KMS-11 (cell line): ENCODE data around the gene SYTL3.
A peak's percentile ranks its signal among the peaks of the same experiment; 100 is the strongest.

Experiments
- H2AFZ ChIP-seq: fragments of 200-600 bp; sonication (generic); 2 replicates; pipeline ENCODE4 v1.6.1; 2016; ENCODE audit warnings: antibody characterized with exemption, mixed run types, low read depth
- H3K27ac ChIP-seq: fragments of 200-600 bp; sonication (generic); 2 replicates; pipeline ENCODE4 v1.6.1; 2016; ENCODE audit warnings: mild to moderate bottlenecking, mixed run types
- H3K27me3 ChIP-seq: fragments of 200-600 bp; sonication (generic); 2 replicates; pipeline ENCODE4 v1.6.1; 2017; ENCODE audit warnings: mild to moderate bottlenecking, low read depth, mixed run types, moderate library complexity; ENCODE audit not compliant: insufficient read depth
- H3K36me3 ChIP-seq: fragments of 200-600 bp; sonication (generic); 2 replicates; pipeline ENCODE4 v1.6.1; 2017; ENCODE audit warnings: mild to moderate bottlenecking, mixed run types; ENCODE audit not compliant: insufficient read depth
- H3K4me1 ChIP-seq: fragments of 200-600 bp; sonication (generic); 2 replicates; pipeline ENCODE4 v1.6.1; 2016; ENCODE audit warnings: mild to moderate bottlenecking, low read depth, mixed run types; ENCODE audit not compliant: poor library complexity, severe bottlenecking
- H3K4me2 ChIP-seq: fragments of 200-600 bp; sonication (generic); 2 replicates; pipeline ENCODE4 v1.7.0; 2016; ENCODE audit warnings: mild to moderate bottlenecking, mixed run types
- H3K4me3 ChIP-seq: fragments of 200-600 bp; sonication (generic); IDR thresholded peaks from 2 replicates; pipeline ENCODE4 v1.6.1; 2017; ENCODE audit warnings: low read depth, low read length, mixed read lengths; ENCODE audit not compliant: insufficient read depth
- H3K79me2 ChIP-seq: fragments of 200-600 bp; sonication (generic); 2 replicates; pipeline ENCODE4 v1.6.1; 2016; ENCODE audit warnings: low read depth, mixed run types; ENCODE audit not compliant: insufficient read depth
- H3K9ac ChIP-seq: fragments of 200-600 bp; sonication (generic); 2 replicates; pipeline ENCODE4 v1.6.1; 2016; ENCODE audit warnings: mild to moderate bottlenecking, mixed run types
- H4K20me1 ChIP-seq: fragments of 200-600 bp; sonication (generic); 2 replicates; pipeline ENCODE4 v1.6.1; 2016; ENCODE audit warnings: mild to moderate bottlenecking, mixed run types; ENCODE audit not compliant: insufficient read depth
- CTCF ChIP-seq: fragments of 200-600 bp; sonication (generic); conservative IDR thresholded peaks from 2 replicates; pipeline ENCODE4 v1.6.1; 2017; ENCODE audit warnings: low read depth, mild to moderate bottlenecking, antibody characterized with exemption, low read length, moderate library complexity, mixed read lengths

Gene SYTL3

GRCh38 chr6:158660333-158660754 is 10.5 kb downstream of the SYTL3 start:
- Histone ChIP-seq H3K4me2 (no peak overlapping the region), H3K4me1 (no peaks in the 10 kb centered on the region), H3K9ac (no peak overlapping the region), H4K20me1 (no peaks in the 10 kb centered on the region), H3K27ac (no peak overlapping the region), H3K36me3 (no peaks in the 10 kb centered on the region), H3K4me3 (no peak overlapping the region), H2AFZ (peak overlapping the region; percentile 22; the same call in 1 of the 2 replicates), H3K27me3 (no peaks in the 10 kb centered on the region), H3K79me2 (no peaks in the 10 kb centered on the region)
- TF ChIP-seq CTCF: peak; percentile 68

GRCh38 chr6:158661156-158661685 is 11.4 kb downstream of the SYTL3 start:
- no peaks in the 10 kb centered on the region for H3K27me3 ChIP-seq
- no peaks in the 10 kb centered on the region for H3K79me2 ChIP-seq
- no peak for TF ChIP-seq CTCF
- no peak overlapping the region for H3K27ac ChIP-seq
- no peak overlapping the region for H3K4me2 ChIP-seq
- no peaks in the 10 kb centered on the region for H3K36me3 ChIP-seq
- H3K9ac ChIP-seq: no peak overlapping the region
- no peak overlapping the region for H3K4me3 ChIP-seq
- H4K20me1 ChIP-seq: no peaks in the 10 kb centered on the region
- H2AFZ ChIP-seq: no peak overlapping the region
- no peaks in the 10 kb centered on the region for H3K4me1 ChIP-seq

GRCh38 chr6:158662607-158662953 is 12.7 kb downstream of the SYTL3 start:
- H3K4me3 ChIP-seq: no peak overlapping the region
- no peaks in the 10 kb centered on the region for H3K27me3 ChIP-seq
- no peaks in the 10 kb centered on the region for H3K79me2 ChIP-seq
- H3K4me2 ChIP-seq: no peak overlapping the region
- H3K4me1 ChIP-seq: no peaks in the 10 kb centered on the region
- H3K27ac ChIP-seq: no peak overlapping the region
- no peak for TF ChIP-seq CTCF
- H4K20me1 ChIP-seq: no peaks in the 10 kb centered on the region
- no peak overlapping the region for H3K9ac ChIP-seq
- no peak overlapping the region for H2AFZ ChIP-seq
- H3K36me3 ChIP-seq: no peaks in the 10 kb centered on the region

- TF ChIP-seq CTCF: no peak
- Histone ChIP-seq H3K4me3 (no peak overlapping the region), H3K4me1 (no peaks in the 10 kb centered on the region), H2AFZ (no peak overlapping the region), H3K36me3 (no peaks in the 10 kb centered on the region), H3K9ac (no peak overlapping the region), H3K27ac (no peak overlapping the region), H4K20me1 (no peaks in the 10 kb centered on the region), H3K4me2 (no peak overlapping the region), H3K79me2 (no peaks in the 10 kb centered on the region), H3K27me3 (no peaks in the 10 kb centered on the region)
Measured at GRCh38 chr6:158662954-158663624, 13.2 kb downstream of the SYTL3 start.
